IPS-18a (cell line): ENCODE data around the gene ASB6.
A peak's percentile ranks its signal among the peaks of the same experiment; 100 is the strongest.

Experiments
- H3K27ac ChIP-seq: one replicate; pipeline ENCODE4 v1.5.1; 2013; ENCODE audit warnings: low read length
- H3K27me3 ChIP-seq: one replicate; pipeline ENCODE4 v1.6.1; 2013; ENCODE audit warnings: mild to moderate bottlenecking, low read length; ENCODE audit not compliant: control insufficient read depth, insufficient read depth
- H3K36me3 ChIP-seq: one replicate; pipeline ENCODE4 v1.6.1; 2013; ENCODE audit warnings: low read depth, low read length; ENCODE audit not compliant: control insufficient read depth
- H3K4me1 ChIP-seq: one replicate; pipeline ENCODE4 v1.6.1; 2013; ENCODE audit warnings: low read depth, low read length; ENCODE audit not compliant: control insufficient read depth
- H3K4me3 ChIP-seq: one replicate; pipeline ENCODE4 v1.5.1; 2013; ENCODE audit warnings: low read length
- H3K9ac ChIP-seq: one replicate; pipeline ENCODE4 v1.6.1; 2013; ENCODE audit warnings: mild to moderate bottlenecking, low read length, moderate library complexity
- H3K9me3 ChIP-seq: one replicate; pipeline ENCODE4 v1.6.1; 2013; ENCODE audit warnings: low read depth, low read length; ENCODE audit not compliant: control insufficient read depth

Gene ASB6

DNA sequence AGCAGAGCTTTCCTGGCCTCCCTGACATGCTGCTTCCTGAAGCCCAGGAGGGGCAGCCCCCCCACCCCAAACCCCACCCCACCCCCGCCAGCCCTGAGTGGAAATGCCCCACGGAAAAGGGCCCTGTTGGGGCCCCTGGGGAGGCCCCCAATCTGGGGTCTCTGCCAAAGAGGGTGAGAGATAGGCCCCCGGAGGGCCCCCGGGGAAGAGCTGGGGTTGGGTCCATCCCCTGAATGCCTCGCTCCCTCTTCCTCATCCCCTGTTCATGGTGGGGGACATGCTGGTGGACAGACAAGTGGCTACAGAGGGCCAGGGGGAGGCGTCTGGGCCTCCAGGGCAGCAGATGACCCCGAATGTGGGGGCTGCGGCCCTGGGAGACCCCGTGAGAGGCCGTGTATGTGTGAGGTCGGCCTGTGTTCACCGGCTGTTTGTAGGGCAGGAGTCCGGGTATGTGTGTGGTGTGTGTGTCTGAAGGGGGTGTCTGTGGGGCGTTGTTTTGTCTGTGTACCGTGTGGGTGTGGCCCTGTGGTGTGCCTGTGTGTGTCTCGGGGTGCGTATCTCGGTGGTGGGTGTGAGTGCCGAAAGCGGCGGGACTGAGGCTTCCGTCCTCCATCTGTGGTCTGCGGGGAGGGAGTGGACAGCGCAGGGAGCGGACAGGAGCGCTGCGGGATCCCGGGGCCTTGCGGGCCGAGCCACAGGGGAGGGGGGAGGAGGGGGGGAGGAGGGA lies 32.3 kb downstream of the ASB6 start:
- no peak overlapping the region for H3K27ac ChIP-seq
- no peaks in the 10 kb centered on the region for H3K36me3 ChIP-seq
- peaks cover 20% of the 10 kb centered on the region for H3K4me1 ChIP-seq
- peaks cover 15% of the 10 kb centered on the region for H3K27me3 ChIP-seq
- H3K9ac ChIP-seq = no peak overlapping the region
- H3K4me3 ChIP-seq = peak overlapping the region; percentile 42
- no peaks in the 10 kb centered on the region for H3K9me3 ChIP-seq

DNA sequence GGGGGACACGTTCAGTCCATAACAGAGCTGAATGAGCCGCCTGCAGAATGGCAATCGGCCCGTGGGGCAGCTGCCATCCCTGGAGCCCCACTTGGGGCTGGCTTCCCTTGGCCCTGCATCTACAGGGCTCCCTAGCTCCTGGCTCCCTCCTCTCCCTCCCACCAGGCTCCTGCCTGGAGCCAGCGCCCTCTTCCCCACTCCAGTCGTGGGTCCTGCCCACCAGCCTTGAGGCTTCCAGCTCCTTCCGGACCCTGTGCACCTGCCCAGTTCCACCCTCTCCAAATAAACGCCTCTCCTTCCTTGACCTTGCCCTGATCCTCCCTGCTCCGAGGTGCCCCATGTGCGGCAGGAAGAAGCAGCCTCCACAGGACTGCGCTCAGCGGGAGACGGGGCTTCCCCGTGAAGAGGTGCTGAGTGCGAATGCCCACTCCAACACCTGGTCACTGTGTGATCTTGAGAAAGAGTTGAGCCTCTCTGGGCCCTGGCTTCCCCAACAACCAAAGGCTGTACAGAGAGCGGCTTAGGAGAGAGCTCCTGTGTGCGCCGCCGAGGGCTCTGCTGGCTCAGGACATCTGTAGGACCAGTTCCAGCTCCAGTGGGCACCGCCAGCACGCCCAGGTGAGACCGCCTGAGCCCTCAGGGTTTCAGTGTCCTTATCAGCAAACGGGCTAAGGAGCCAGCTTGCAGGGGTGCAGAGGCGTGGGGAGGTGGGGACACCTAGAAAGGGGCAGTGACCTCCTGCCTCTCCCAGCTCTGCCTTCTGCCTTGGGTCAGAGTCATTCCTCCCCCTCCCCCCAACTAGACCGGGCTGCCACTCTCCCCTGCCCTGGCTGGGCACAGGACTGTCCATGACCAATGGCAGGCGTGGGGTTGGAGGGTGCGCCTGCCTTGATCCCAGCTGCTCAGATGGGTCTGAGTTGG lies 33.1 kb downstream of the ASB6 start:
- Histone ChIP-seq H3K9ac (no peak overlapping the region), H3K27ac (no peak overlapping the region), H3K27me3 (peaks cover 15% of the 10 kb centered on the region), H3K36me3 (no peaks in the 10 kb centered on the region), H3K4me1 (peaks cover 18% of the 10 kb centered on the region), H3K9me3 (no peaks in the 10 kb centered on the region), H3K4me3 (no peak overlapping the region)

DNA sequence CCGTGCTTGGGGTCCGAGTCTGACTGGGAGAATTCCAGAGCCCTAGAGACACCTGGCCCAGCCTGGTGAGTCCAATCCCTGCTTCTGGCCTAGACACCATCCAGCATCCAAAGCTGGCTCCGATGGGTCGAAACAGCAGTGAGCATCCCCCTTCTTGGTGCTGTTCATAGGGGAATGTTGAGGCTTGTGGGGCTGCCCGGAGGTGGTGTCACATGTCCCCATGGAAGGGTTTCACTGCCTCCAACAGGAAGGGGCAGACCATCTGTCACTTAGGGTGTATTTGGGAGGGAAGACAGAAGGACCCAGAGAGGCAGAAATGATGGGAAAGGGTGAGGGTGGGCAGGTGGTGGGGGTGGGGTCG lies 34.9 kb downstream of the ASB6 start:
- Histone ChIP-seq H3K27me3 (peaks cover 15% of the 10 kb centered on the region), H3K36me3 (no peaks in the 10 kb centered on the region), H3K27ac (no peak overlapping the region), H3K9me3 (no peaks in the 10 kb centered on the region), H3K4me1 (peaks cover 13% of the 10 kb centered on the region), H3K4me3 (no peak overlapping the region), H3K9ac (no peak overlapping the region)

DNA sequence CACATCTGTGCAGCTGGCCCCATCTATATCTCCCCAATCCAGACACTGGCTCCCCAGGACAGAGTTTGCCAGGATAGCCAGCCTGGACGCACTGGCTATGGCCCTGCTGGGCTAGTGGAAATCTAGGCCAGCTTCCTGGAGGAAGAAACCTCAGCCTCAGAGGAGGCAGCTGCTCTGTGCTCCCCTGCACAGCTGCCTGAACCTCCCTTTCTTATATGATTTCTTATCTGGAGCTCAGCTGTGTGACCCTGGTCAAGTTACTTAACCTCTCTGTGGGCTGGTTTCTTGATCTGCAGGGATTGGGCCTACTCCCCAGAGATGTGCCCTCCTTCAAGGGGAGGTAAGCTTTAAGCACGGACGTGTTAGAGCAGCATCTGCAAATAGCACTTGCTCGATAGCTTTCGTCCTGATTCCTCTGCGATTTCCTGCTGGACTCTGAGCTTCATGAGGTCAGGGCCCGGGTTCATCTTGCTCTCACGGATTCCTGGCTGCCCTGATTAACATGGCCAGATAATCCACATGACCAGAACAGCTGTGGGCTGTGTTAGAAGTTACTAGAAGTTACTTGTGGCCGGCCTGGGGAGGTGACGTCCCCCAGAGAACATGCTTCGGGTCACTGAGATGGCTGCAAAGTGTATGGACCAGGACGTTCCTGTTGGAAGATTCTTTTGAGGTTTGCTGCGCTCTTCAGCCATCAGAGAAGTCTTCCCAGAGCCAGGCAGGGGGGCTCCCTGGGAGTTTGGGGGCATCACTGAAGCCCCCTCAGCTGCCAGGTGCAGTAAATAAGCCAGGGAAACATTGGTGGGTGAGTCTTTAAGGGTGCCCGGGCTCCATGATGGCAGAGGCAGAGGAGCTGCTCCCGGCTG lies 35.6 kb downstream of the ASB6 start:
- Histone ChIP-seq H3K27ac (no peak overlapping the region), H3K9ac (no peak overlapping the region), H3K4me3 (no peak overlapping the region), H3K9me3 (no peaks in the 10 kb centered on the region), H3K4me1 (peaks cover 18% of the 10 kb centered on the region), H3K27me3 (peaks cover 15% of the 10 kb centered on the region), H3K36me3 (no peaks in the 10 kb centered on the region)

DNA sequence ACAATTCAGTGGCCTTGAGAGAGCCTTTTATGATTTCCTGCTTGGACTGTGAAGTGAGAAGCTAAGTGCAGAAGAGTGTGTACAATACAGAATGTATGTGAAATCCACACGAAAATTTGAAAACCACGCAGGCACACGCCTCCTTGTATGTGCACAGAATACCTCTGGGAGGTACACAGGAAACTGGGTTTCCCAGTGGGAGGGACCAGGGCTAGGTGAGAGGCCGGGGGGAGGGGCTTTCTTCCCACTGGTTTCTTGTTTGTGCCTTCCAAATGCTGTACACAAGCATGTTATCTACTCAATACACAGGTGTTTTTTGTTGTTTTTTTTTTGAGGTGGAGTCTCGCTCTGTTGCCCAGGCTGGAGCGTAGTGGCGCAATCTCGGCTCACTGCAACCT lies 37.2 kb downstream of the ASB6 start:
- Histone ChIP-seq H3K9me3 (no peaks in the 10 kb centered on the region), H3K36me3 (no peaks in the 10 kb centered on the region), H3K4me1 (peaks cover 18% of the 10 kb centered on the region), H3K4me3 (no peak overlapping the region), H3K27me3 (peaks cover 14% of the 10 kb centered on the region), H3K9ac (no peak overlapping the region), H3K27ac (no peak overlapping the region)

DNA sequence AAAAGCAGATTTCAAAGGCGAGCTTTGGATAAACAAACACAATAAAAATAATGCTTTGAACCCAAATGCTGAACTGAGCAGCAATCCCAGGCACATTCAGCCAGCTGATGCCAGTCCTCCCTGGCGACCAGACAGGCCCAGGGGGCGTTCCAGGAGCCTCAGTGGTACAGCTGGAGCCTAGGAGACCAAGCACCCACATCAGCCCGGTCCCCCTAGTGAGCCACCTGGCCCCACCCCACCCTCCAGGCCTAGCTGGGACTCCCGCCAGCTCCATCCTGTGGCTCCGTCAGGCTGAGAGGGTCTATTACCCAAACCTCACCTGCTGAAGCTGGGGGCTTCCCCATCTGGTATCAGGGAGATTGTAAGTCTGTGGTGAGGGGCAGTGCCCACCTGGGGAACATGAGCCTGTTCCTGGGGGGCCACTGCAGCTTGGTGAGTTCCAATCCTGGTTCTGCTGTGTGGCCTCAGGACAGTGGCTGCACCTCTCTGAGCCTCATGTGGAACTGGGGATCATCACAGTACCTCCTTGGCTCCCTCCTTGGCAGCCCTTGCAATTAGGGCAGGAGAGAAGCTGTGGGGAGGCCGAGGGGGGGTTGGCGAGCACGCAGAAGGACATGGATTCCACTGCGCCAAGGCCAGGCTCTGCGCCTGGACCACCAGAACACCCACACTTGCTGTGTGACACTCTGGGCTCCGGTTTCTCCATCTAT lies 37.7 kb downstream of the ASB6 start:
- Histone ChIP-seq H3K9me3 (no peaks in the 10 kb centered on the region), H3K4me1 (peaks cover 18% of the 10 kb centered on the region), H3K4me3 (no peak overlapping the region), H3K27me3 (peaks cover 14% of the 10 kb centered on the region), H3K36me3 (no peaks in the 10 kb centered on the region), H3K27ac (no peak overlapping the region), H3K9ac (no peak overlapping the region)

DNA sequence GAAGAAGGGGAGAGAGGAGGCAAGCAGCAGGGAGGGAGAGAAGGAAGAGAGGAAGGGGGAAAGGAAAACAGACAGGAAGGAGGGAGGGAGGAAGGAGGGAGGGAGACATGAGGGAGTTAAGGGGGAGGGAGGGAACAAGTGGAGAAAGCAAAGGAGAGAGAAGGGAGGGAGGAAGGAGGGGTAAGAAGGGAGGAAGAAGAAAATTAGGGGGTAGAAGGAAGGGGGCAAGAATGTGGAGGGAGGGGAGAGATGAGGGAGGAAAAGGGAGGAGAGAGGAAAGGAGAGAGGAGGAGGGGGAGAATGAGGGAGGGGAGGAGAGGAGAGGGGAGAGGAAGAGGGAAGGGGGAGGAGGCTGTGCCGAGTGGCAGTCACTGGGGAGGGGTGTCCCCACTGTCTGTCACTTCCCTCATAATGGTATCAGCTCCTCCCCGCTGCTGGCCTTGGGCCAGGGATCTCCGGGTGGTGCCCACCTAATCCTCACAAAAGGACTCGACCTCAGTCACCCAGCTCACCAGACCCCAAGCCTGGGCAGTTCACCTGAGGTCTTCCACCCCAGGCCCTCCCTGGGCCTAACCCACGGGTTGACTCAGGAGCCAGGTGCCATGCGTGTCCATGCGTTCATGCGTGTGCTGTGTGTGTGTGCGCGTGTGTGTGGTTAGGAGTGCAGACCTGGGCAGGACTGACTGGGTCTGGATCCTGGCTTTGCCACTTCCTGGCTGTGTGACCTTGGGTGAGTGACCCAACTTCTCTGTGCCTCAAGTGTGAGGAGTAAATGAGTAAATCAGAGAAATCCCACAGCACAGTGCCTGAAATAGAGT lies 39.1 kb downstream of the ASB6 start:
- peaks cover 14% of the 10 kb centered on the region for H3K27me3 ChIP-seq
- H3K4me3 ChIP-seq = no peak overlapping the region
- H3K4me1 ChIP-seq = peaks cover 24% of the 10 kb centered on the region
- no peak overlapping the region for H3K9ac ChIP-seq
- no peak overlapping the region for H3K27ac ChIP-seq
- H3K9me3 ChIP-seq = no peaks in the 10 kb centered on the region
- H3K36me3 ChIP-seq = no peaks in the 10 kb centered on the region

DNA sequence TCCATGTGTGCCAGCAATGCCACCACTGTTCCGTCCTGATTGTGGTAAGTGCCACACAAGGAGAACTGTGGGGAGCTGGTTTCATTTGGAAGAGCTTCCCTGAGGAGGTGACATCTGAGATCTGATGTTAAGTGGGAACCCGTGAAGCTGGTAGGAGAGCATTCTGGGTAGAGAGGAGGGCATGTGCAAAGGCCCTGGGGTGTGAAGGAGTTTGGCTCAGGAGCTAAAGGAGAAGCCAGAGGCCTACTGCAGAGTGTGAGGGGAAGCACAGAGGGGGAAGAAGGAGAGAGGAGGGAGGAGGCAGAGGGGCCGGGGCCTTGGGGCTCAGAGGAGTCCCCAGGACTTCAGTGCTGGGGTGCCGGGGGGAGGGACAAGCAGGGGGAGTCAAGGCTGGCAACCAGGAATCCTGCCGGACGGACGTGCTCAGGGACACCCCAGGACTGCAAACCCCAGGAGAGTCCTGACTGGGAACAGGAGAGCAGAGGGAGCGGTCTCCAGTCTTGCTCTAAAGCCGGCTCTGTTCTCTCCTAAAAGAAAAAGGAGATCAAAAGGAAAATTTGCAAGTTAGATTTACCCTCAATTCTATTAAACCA lies 40.8 kb downstream of the ASB6 start:
- H3K27me3 ChIP-seq = peaks cover 19% of the 10 kb centered on the region
- H3K4me3 ChIP-seq = no peak overlapping the region
- no peaks in the 10 kb centered on the region for H3K9me3 ChIP-seq
- no peaks in the 10 kb centered on the region for H3K36me3 ChIP-seq
- H3K4me1 ChIP-seq = peaks cover 17% of the 10 kb centered on the region
- no peak overlapping the region for H3K27ac ChIP-seq
- no peak overlapping the region for H3K9ac ChIP-seq

DNA sequence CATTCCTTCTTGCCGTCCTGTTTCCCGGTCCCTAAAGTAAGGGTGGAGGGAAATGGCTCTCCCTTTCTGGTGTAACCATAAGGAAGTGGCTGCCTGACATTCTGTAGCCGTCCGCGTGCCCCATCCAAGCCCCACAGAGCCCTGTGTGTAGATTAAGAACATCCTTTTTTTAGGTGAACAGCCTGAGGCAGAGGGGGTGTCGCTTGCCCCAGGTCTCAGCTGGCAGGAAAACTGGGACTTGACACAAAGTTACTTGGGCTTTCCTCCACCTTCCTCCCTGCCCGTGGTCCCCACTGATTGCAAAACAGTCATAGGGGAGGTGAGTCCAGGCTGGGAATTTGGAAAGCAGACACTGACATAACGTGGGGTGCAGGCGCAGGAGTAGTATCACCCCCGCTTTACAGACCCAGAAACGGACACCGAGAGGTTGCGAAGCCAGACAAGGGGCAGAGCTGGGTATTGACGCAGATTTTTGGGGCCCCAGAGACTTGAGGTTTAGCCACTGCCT lies 43.8 kb downstream of the ASB6 start:
- H3K9ac ChIP-seq = no peak overlapping the region
- H3K9me3 ChIP-seq = no peaks in the 10 kb centered on the region
- no peaks in the 10 kb centered on the region for H3K36me3 ChIP-seq
- peaks cover 44% of the 10 kb centered on the region for H3K27me3 ChIP-seq
- H3K27ac ChIP-seq = no peak overlapping the region
- peaks cover 24% of the 10 kb centered on the region for H3K4me1 ChIP-seq
- H3K4me3 ChIP-seq = peak overlapping the region; percentile 53
